AG20443 (cell line): ENCODE results near the gene RBCK1.
"Not testable (repeated sequence)": the region's sequence is repeated elsewhere in the genome, so short reads cannot be mapped to it uniquely, and the experiment has no call there.

Source experiments
- DNase-seq: peaks from one replicate; pipeline ENCODE4 v3.0.0; 2012; ENCODE audit warnings: low spot score, mixed read lengths

The RBCK1 gene

DNA sequence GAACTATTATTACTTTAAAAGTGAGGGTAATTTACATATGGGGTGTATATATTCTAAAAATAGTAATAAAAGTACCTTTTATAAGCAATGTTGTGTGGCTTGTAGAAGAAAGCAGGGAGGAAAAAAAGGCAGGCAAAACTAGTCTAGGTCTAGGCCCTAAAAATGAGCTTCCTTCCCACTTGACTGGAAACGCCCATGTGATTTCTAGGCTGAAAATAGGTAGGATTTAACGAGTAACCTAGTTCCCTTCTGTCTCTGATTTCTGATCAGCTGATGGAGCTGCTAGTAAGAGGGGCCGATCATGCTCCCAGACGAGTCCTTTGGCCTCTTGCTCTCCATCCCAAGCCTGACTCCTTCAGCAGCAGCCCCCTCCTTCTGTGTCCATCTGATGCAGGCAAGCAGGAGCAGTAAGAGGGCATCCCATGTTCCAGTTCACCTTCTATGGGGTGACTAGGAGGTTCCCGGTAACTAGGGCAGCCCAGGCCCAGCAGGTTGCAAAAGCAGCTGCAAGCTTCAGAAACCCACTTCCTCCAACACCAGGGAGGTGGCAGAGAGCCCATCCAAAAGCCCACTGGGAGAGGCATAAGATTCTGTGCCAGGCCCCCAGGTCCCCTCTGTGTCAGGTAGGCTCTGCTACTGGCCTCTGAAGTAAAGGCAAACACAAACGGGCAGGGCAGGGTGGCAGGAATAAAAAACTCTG is 29.8 kb downstream of the RBCK1 start:
- DNase-seq = no peak

DNA sequence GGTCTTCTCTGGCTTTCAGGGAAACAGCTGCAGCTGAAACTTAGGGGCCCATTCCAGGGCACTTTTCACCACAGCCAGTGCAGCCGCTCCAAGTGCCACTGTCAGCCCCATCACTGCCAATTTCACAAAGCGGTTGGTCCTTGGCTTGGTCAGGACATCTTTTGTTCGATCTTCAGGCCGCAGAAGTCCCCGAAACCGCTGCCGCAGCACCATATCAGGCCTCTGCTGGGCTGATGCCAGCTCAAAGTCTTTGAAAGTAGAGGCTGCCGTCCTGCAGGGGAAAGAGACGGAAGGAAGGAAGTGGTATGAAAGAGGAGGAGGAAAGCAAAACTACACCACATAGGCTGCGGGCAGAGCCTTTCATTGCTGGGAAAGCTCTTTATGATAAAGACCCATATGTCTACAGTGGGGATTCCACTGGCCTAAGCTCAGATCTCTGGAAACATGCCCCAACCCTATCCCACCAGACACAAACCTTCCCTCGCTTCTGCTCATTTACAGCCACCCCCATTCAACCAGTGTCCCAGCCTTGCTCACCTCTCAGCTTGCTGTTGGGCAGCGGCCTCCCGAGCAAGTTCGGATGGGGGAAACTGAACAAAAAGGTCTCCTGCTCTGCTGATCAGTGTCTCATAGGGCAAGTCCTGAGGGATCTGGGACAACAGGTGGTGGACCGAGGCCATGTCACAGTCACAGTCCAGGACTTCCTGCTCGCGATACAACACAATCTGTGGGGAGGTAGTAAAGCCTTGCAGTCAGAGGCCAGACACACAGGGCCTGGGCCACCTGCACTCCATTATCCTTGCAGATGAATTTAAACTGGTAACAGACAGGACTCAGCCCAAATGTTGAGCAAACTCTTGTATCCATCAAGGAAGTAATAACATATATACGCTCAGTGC is 30.7 kb downstream of the RBCK1 start:
- DNase-seq = no peak

DNA sequence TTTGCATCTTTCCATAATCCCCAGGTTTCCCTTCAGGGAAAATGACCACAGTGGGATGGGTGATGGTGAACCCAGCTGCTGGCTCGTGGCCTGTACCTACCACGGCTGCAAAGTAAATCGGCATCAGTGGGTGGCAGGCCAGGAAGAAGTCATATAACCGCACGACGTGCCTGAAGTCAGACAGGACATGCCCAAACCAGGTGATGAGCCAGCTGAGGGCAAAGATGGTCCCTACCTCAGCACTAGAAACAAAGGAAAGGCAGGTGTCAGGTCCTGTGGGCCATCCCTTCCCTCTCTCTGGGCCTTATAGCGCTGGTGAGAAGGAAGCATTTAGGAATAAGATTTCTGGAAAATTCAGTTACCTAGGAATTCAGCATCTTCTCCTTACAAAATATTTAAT is 32.0 kb downstream of the RBCK1 start:
- no peak for DNase-seq

DNA sequence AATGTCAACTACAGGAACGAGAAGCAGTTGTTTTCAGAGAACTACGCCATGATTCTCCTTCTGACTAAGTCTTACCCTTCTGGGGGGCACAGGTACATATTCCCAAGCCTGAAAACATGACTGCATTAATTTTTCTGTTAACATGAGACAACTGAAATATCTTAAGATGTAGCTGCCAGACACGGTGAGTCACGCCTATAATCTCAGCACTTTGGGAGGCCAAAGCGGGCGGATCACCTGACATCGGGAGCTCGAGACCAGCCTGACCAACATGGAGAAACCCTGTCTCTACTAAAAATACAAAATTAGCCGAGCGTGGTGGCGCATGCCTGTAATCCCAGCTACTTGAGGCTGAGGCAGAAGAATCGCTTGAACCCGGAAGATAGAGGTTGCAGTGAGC is 32.5 kb downstream of the RBCK1 start:
- DNase-seq = no peak

DNA sequence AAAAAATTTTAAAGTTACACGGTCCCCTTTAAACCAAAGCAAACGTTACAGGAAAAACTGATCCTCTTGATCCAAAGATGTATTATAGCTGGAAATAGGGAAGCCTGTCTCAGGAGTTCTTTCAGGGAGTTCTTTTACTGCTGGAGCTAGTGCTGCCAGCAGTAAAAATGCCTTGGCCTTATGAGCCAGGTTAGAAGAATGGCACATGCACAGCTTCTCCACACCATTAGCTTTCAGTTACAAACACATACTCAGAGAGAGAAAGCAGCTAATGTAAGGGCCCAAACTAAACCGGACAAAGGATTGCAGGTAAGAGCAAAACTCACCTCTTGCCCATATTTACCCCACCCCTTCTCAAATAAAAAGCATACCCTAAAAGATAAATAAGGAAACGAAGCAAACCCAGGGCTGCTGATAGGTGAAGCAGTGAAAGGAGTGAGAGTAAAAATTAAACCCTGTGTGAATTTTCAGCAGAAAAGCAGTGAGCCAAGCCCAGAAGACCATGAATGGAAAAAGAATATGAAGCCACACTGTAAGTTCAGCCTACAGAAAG is 35.2 kb downstream of the RBCK1 start:
- no peak for DNase-seq

DNA sequence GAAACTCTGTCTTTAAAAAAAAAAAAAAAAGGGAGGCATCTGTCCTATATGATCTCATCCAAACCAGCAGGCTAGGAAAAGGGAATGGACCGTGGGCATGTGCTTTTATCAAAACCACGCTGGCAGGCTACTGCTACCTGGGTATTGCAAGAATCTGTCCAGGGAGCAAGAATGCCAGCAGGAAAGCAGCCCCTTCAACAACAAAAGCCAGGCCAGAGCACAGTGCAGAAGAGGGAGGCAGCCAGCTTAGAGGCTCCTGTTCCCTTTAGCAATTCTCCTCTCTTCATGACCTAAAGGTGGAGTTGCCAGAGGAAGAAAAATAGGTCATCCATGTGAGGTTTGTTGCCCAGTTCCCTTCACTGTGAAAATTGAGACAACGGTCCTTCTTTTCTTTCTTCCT is 36.0 kb downstream of the RBCK1 start:
- peak; percentile 18 for DNase-seq

DNA sequence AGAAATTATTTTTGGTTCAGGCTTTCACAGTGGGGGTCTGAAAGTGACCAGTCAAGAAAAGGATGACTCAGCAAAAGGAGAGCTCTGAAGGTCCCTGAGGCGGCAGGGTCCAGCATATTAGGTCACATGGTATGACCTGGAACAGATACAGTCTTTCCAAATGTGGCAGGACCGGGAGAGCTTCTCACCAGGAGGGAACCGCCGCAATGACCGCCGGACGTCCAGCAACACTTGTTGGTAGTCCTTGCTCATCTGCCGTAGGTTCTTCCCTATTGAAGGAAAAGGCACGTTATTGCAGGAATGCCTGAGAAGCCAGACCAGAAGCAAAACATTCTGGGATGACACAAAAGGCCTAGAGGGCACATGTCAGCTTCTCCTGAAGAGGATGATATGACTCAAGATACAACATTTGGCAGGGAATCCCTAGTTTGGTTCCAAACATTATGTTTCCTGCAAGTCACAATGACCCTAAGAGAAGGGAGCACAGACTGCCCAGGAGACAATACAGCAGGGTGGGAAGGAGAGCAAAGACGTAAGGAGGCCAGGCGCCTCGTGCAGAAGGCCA is 36.8 kb downstream of the RBCK1 start:
- DNase-seq = peak; percentile 73

DNA sequence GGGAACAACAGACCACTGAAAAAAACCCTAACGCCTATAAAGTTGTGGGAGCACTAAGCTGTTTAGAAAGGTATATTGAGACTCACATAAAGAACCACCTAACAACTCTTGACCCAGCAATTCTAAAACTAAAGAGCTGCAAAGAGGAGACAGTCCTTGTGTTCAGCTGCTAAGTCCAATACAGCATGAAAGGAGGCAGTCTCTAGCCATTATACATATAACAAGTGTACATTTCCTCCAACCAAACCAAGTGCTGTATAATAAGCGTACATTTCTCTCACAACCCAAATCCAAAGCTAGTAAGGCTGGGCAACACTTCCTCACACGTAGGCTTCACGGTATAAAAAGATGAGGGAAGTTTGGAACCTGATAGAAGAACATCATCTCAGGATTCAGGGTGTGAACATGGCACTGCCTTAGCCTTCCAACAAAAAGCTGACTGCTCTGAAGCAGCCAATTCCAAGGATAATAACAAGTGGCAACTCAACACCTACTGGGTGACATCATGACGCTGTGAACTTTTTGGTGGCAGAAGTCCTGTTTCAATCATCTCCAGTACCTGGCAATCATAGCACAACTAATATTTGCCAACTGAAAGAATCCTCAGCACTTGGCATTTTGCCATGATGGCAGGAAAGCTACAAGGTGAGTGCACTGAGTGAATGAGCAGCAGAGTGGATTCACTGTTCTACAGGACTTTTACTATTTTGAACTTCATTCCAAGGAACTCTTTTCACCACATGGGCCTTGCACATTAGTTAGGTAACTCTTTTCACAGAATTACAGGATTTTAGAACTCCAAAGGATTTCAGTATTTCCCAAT is 37.6 kb downstream of the RBCK1 start:
- DNase-seq = no peak

DNA sequence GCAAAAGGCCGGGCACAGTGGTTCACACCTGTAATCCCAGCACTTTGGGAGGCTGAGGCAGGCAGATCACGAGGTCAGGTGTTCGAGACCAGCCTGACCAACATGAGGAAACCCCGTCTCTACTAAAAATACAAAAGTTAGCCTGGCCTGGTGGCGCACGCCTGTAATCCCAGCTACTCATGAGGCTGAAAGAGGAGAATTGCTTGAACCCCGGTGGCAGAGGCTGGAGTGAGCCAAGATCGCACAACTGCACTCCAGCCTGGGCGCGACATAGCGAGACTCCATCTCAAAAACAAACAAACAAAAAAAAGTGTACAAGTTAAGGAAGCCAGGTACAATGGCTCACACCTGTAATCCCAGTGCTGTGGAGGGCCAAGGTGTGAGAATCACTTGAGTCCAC is 43.9 kb downstream of the RBCK1 start:
- not testable (repeated sequence) for DNase-seq

DNA sequence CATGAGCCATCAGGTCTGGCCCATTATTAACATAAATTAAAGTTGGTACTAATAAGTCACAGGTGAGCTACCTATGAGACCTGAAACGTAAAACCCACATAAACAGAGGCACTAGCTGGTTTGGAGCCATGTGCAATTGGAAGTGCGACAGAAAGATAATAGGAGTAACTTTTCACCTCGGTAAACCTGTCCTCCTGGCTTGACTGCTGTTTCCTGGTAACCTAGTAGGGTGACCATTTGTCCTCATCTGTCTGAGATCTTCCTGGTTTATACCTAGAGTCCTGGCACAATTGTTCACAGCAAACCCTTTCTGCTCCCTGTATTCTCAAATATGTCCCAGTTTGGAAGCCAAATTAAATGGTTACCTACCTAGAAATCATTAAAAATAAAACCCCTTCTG is 46.9 kb downstream of the RBCK1 start:
- DNase-seq = no peak

DNA sequence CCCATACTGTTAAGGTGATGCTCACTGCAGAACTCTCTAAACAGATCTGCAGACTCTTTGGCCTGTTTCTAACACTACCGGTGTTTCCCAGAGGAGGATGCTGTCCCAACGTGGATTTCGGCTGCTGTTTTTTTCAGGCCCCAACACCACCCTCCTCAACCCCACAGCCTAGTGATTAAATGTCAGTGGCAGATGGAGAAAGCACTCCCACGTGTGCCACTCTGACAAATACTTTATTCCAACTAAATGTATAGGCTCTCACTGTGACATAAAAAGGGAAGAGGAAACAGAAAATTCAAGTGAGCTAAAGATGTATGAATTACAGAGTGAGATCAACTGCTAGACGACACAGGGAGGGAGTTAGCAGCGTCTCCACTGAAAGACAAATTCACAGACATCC is 50.7 kb downstream of the RBCK1 start:
- no peak for DNase-seq

DNA sequence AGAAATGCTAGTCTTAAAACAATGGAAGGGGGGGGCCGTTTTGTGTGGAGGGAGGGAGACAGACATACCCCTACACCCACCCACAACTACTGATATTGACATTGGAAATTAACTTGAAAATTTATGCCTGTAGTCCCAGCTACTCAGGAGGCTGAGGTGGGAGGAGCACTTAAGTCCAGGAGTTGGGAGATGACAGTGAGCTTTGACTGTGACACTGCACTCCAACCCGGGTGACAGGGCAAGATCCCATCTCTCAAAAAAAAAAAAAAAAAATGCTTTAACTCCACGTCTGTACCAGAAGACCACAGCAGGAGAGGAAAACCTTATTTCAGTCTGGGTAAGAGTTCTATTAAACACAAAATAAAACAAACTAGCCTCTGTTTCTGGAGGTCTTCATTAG is 52.1 kb downstream of the RBCK1 start:
- DNase-seq = no peak

DNA sequence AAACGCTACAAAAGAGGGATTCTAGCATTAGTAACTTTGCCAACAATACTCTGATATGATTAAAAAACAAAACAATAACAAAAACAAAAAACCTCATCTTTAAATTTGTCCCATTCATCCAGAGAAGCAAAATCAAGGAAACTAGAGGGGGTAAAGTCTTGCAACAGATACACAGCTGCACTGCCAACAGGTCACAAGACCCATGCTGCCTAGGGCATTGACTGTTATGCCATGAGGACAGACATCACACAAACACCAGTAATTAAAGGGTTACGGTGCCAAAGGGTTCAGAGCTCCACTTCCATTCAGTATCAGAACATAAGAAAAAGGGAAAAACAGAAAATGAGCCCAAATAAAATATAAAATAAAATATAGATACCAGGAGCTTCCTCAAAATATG is 52.6 kb downstream of the RBCK1 start:
- DNase-seq = peak; percentile 41

DNA sequence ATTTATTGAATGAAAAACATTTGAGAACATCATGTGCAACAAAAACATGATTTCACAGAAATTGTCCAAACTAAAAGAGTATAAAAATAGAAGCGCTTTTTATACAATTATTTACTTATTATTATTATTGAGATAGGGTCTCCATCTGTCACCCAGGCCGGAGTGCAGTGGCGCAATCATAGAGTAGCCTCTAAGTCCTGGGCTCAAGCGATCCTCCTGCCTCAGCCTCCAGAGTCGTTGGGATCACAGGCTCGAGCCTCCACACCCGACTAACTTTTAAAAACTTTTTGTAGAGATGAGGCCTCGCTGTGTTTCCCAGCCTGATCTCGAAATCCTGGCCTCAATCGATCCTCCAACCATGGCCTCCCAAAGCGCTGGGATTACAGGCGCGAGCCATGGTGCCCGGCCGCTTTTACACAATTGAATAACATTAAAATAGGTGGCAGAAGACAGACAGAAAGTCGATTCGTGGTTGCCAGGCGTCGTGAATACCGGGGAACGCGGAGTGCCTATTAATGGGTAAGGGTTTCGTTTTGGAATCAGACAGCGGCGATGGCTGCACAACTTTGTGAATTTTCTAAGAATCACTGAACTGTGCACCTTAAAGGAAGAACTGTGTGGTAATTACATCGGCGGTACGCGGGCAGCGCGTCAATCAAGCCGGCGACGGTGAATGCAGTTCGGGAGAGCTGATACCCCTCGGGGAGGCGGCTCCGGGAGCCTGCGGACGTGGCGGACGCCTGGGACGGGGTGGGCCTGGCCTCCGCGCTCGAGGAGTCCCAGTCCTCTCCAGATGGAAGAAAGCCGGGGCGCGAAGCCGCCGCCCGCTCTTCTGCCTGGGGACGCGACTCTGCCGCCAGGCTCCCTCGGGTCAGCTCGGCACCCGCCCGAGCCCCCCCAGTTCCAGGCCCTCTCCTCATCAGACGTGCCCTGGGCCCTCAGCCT is 53.4 kb downstream of the RBCK1 start:
- peak; percentile 82 for DNase-seq

DNA sequence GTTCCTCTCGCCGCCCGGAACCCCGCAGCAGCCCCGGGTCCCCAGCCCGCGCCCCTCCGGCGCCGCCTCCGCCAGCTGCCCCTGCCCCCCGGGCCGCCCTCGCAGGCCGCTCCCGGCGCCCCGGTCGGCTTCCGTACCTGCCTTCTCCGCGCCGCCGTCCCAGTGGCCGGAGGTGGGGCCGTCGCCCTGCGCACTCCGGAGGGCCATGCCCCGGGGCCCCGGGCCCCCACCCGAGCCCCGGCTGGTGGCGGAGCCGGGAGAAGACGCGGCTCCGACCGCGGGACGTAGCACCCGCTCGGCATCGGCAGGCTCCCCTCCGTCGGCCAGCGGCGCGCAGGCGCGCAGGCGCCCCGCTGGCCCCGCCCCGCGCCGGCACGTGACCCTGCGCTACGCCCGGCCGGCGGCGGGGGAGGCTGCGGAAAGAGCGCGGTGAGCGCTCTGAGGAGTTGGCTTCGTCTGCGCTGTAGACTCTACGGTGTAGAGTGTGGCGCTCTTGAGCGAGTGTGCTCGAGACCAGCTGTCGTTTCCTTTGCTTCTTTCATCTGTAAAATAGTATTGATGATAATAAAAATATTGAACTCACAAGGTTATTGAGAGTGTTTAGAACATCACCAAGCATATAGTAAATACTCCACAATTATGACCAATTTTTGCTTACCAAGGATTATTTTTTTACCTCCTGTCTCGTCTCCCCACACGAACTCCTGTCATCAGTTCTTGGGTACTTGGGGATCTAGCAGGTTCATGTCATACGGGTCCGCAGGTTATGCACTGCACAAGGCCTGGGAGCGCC is 54.3 kb downstream of the RBCK1 start, which contains the start of gene TBC1D20:
Gene TBC1D20, minus strand, starts transcription at position 335 of the 793 bp plus-strand sequence. Its CDS starts 128 bp downstream, at position 207.
- peak; percentile 98 for DNase-seq

DNA sequence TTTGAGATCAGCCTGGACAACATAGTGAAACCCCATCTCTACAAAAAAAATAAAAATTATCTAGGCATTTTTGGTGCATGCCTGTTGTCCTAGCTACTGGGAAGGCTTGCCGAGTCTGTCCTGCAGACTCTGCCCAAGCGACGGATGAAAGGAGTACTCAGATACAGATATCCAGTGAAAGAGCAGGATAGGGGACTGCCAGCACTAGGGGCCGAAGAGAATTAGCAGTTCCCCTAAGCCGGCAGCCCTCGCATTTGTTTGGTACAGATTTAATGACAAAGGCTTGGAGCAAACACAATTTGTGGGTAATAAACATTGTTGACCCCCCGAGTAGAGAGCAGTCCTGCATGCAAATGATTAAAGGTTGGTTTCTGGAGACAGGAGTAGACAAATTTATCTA is 59.7 kb downstream of the RBCK1 start:
- no peak for DNase-seq

DNA sequence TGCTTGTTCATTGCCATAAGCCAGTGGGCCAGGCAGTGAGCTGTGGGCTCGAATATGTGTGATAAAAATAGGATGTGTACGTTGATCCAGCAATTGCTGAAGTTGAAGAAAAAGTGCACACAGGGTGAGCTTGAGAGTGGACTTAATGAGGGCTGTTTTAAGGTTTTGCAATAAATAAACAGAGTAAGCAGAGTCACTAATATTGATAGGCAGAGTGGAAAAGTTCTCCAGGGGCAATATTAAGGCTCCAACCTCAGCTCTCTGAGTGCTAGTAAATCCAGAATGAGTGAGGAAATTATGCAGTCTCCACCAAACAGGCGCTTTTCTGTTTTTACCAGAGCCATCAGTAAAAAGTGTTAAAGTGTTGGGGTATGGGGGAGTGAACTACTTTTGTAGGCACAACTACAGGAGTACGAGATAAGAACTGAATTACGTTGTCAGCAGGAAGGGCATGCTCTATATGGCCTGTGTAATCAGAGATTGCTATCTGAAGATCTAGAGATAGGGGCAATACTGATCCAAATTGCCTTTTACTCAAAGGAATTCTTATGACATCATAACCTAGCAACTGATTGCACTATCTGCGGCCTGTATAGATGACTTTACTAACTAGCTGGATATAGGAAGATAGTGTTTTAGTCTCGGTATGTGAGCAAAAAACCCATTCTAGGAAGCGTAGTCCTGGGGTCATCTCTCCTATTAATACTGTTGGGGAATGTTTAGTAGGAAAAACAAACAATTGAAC is 61.8 kb downstream of the RBCK1 start:
- no peak for DNase-seq

DNA sequence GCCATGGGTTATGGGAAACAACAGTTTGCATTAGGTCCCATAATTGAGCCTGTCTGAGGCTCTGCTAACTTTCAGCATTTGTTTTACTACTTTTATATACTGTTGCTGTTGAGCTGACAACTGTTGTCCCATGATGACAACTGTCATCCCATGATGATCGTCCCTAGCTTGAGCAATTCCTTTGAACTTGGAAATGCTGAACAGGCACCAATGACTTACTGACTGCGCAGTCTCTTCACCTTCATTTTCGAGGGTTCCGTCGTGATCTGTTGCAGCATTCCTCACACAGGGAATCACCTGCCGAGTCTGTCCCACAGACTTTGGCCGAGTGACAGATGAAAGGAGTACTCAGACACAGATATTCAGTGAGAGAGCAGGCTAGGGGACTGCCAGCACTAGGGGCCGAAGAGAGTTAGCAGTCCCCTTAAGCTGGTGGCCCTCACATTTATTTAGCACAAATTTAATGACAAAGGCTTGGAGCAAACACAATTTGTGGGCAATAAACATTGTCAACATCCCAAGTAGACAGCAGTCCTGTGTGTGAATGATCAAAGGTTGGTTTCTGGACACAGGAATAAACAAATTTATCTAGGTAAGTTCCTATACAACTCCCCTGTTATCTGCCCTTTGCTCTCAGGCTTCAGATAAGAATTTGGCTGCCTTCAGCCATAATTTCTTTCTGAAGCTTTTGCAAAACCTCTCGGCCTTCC is 64.2 kb downstream of the RBCK1 start:
- no peak for DNase-seq
